ENCODE results near the gene MTF2.

MTF2 gene

GRCh38 chr1:93078638-93078985 is 471 bp upstream of the MTF2 start:
- Histone ChIP-seq H3K27ac (ENCODE audit: low read depth, low read length) (peak overlapping the region; percentile 89), H3K4me2 (ENCODE audit: low read length) (peak overlapping the region; percentile 90), H3K27me3 (ENCODE audit: control insufficient read depth, low read length) (no peaks in the 10 kb centered on the region), H3K36me3 (ENCODE audit: control insufficient read depth, low read length) (peaks cover 43% of the 10 kb centered on the region), H3F3A (ENCODE audit: control insufficient read depth, insufficient read depth) (peaks cover 14% of the 10 kb centered on the region), H3K79me2 (ENCODE audit: control insufficient read depth, low read length) (peaks cover 54% of the 10 kb centered on the region), H3K4me3 (ENCODE audit: low read length) (peak overlapping the region; percentile 84), H3K9me2 (replicated peaks; ENCODE audit: control insufficient read depth, low read length) (no peaks in the 10 kb centered on the region), H3K4me1 (ENCODE audit: control insufficient read depth, low read length) (peaks cover 33% of the 10 kb centered on the region), H3K9me3 (ENCODE audit: control insufficient read depth, insufficient read depth, low read length) (no peaks in the 10 kb centered on the region; the same call in 1 of the 2 replicates), H4K20me1 (ENCODE audit: control insufficient read depth, insufficient read depth, low read depth, low read length) (peaks cover 22% of the 10 kb centered on the region)
- no peak for TF ChIP-seq EZH2phosphoT487 (IDR thresholded peaks at IDR 0.05; ENCODE audit: borderline replicate concordance, low read length)
- TF ChIP-seq CTCF (IDR thresholded peaks at IDR 0.05; ENCODE audit: low read depth, low read length, poor library complexity, severe bottlenecking), result no peak

GRCh38 chr1:93079685-93080141 is 630 bp downstream of the MTF2 start:
- Histone ChIP-seq H3K4me3 (ENCODE audit: low read length) (peak overlapping the region; percentile 84), H3K27ac (ENCODE audit: low read depth, low read length) (peak overlapping the region; percentile 89), H3K4me1 (ENCODE audit: control insufficient read depth, low read length) (peaks cover 44% of the 10 kb centered on the region), H3F3A (ENCODE audit: control insufficient read depth, insufficient read depth) (peaks cover 14% of the 10 kb centered on the region), H3K4me2 (ENCODE audit: low read length) (peak overlapping the region; percentile 90), H3K27me3 (ENCODE audit: control insufficient read depth, low read length) (no peaks in the 10 kb centered on the region), H3K9me3 (ENCODE audit: control insufficient read depth, insufficient read depth, low read length) (no peaks in the 10 kb centered on the region; the same call in 1 of the 2 replicates), H4K20me1 (ENCODE audit: control insufficient read depth, insufficient read depth, low read depth, low read length) (peaks cover 32% of the 10 kb centered on the region), H3K9me2 (replicated peaks; ENCODE audit: control insufficient read depth, low read length) (no peaks in the 10 kb centered on the region), H3K36me3 (ENCODE audit: control insufficient read depth, low read length) (peaks cover 54% of the 10 kb centered on the region), H3K79me2 (ENCODE audit: control insufficient read depth, low read length) (peaks cover 65% of the 10 kb centered on the region)
- TF ChIP-seq EZH2phosphoT487 (IDR thresholded peaks at IDR 0.05; ENCODE audit: borderline replicate concordance, low read length) (no peak), CTCF (IDR thresholded peaks at IDR 0.05; ENCODE audit: low read depth, low read length, poor library complexity, severe bottlenecking) (no peak)

DNA sequence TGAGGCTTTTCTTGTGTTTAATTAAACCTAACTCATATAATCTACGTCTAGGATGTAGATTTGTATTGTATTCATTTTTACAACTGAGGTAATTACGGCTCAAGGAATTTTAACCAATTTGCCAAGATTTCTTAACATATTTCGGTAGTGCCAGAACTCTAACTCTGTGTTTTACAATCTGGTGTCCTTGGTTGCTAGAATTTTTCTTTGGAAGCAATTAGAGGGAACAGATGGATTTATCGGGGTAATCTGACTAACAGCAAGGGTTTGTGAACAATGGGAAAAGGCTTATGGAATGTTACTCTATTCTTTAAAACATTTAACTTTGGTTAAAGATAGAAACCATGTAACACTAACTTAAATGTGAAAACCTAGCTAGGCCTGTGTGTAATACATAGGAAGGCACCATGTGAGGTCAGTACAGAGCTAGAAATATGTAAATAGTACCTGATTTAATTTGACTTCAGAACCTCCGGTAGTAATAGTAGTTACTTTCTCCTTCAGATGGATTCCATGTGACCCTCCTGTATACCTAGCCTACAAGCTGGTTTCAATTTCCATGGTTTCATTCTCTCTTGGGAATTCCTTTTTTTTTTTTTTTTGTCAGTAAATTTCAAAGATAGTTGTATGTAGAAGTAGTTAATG is 1.2 kb downstream of the MTF2 start:
- Histone ChIP-seq H3K4me2 (ENCODE audit: low read length) (peak overlapping the region; percentile 90), H3K4me3 (ENCODE audit: low read length) (peak overlapping the region; percentile 84), H3K9me2 (replicated peaks; ENCODE audit: control insufficient read depth, low read length) (no peaks in the 10 kb centered on the region), H3K79me2 (ENCODE audit: control insufficient read depth, low read length) (peaks cover 71% of the 10 kb centered on the region), H3K27ac (ENCODE audit: low read depth, low read length) (peak overlapping the region; percentile 89), H3K36me3 (ENCODE audit: control insufficient read depth, low read length) (peaks cover 59% of the 10 kb centered on the region), H3K9me3 (ENCODE audit: control insufficient read depth, insufficient read depth, low read length) (no peaks in the 10 kb centered on the region; the same call in 1 of the 2 replicates), H4K20me1 (ENCODE audit: control insufficient read depth, insufficient read depth, low read depth, low read length) (peaks cover 32% of the 10 kb centered on the region), H3K4me1 (ENCODE audit: control insufficient read depth, low read length) (peaks cover 46% of the 10 kb centered on the region), H3K27me3 (ENCODE audit: control insufficient read depth, low read length) (no peaks in the 10 kb centered on the region), H3F3A (ENCODE audit: control insufficient read depth, insufficient read depth) (peaks cover 14% of the 10 kb centered on the region)
- TF ChIP-seq EZH2phosphoT487 (IDR thresholded peaks at IDR 0.05; ENCODE audit: borderline replicate concordance, low read length) (no peak), CTCF (IDR thresholded peaks at IDR 0.05; ENCODE audit: low read depth, low read length, poor library complexity, severe bottlenecking) (peak; percentile 71)
